ENCODE results near the gene SOX2. TPM values are rescaled to one million over a fixed set of nuclear protein-coding genes. Genes with fewer than 3 reads are reported as not detected.

The SOX2 gene
- 7.2 and 7.5 TPM in 2 replicates for polyA plus RNA-seq
- 6.6 and 9.3 TPM in 2 replicates for polyA minus RNA-seq

DNA sequence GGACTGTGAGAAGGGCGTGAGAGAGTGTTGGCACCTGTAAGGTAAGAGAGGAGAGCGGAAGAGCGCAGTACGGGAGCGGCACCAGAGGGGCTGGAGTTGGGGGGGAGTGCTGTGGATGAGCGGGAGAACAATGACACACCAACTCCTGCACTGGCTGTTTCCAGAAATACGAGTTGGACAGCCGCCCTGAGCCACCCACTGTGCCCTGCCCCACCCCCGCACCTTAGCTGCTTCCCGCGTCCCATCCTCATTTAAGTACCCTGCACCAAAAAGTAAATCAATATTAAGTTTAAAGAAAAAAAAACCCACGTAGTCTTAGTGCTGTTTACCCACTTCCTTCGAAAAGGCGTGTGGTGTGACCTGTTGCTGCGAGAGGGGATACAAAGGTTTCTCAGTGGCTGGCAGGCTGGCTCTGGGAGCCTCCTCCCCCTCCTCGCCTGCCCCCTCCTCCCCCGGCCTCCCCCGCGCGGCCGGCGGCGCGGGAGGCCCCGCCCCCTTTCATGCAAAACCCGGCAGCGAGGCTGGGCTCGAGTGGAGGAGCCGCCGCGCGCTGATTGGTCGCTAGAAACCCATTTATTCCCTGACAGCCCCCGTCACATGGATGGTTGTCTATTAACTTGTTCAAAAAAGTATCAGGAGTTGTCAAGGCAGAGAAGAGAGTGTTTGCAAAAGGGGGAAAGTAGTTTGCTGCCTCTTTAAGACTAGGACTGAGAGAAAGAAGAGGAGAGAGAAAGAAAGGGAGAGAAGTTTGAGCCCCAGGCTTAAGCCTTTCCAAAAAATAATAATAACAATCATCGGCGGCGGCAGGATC lies at the start of gene SOX2:
SOX2 (plus strand) TSS at position 601 of the 811 bp plus-strand sequence. CDS start 436 bp downstream, outside the sequence.
- H3K4me2 ChIP-seq (ENCODE audit: low read length) = no peak within 1 kb of the TSS
- H3K9me3 ChIP-seq (ENCODE audit: low read length) = no peaks in the 10 kb centered on the region
- H4K20me1 ChIP-seq (ENCODE audit: insufficient read depth) = no peaks in the 10 kb centered on the region
- no peak within 1 kb of the TSS for H2AFZ ChIP-seq (ENCODE audit: low read depth, low read length)
- no peaks in the 10 kb centered on the region for H3K9me2 ChIP-seq (ENCODE audit: insufficient read depth, low read length)
- peaks cover 3% of the 10 kb centered on the region for H3F3A ChIP-seq (ENCODE audit: insufficient read depth, low read length, poor library complexity, severe bottlenecking)
- H3K4me3 ChIP-seq (ENCODE audit: low read length) = peak within 1 kb of the TSS; percentile 64
- peak within 1 kb of the TSS; percentile 9 for H3K9ac ChIP-seq (ENCODE audit: low read length)
- no peaks in the 10 kb centered on the region for H3K36me3 ChIP-seq (ENCODE audit: insufficient read depth, low read length)
- H3K79me2 ChIP-seq (replicated peaks; ENCODE audit: insufficient read depth, low read length) = peaks cover 50% of the 10 kb centered on the region
- peaks cover 62% of the 10 kb centered on the region for H3K27me3 ChIP-seq (ENCODE audit: insufficient read depth, low read depth, low read length)
- no peak for TF ChIP-seq RAD21 (conservative IDR thresholded peaks at IDR 0.05)
- TF ChIP-seq TAF1 (IDR thresholded peaks at IDR 0.05; ENCODE audit: low read depth) = no peak
- no peak for TF ChIP-seq SMC3 (conservative IDR thresholded peaks at IDR 0.05; ENCODE audit: poor library complexity)
- no peak for TF ChIP-seq EP300 (conservative IDR thresholded peaks at IDR 0.05; ENCODE audit: poor library complexity, severe bottlenecking)
- H3K27ac ChIP-seq (ENCODE audit: low read length) = no peak within 1 kb of the TSS

DNA sequence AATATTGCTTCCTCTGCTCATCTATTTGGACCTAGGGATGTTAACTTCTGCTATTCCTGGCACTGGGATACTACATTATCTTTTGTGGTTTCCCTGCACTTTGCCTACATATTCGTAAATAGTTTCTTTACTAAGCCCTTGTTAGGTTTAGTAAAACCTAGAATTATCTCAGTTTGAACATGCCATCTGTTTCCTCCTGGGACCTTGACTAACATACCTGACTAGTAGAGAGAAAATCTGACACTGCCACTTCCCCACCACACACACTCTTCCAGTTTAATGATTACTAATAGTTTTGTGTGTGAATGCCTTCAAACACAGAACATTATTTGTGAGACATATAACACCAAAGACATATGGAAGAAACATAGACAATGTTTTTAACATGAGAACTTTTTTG lies 28.2 kb upstream of the SOX2 start:
- Histone ChIP-seq H3K4me3 (ENCODE audit: low read length) (no peak overlapping the region), H3K9me2 (ENCODE audit: insufficient read depth, low read length) (no peaks in the 10 kb centered on the region), H3K27me3 (ENCODE audit: insufficient read depth, low read depth, low read length) (no peaks in the 10 kb centered on the region), H3K36me3 (ENCODE audit: insufficient read depth, low read length) (no peaks in the 10 kb centered on the region), H3K4me2 (ENCODE audit: low read length) (no peak overlapping the region), H3F3A (ENCODE audit: insufficient read depth, low read length, poor library complexity, severe bottlenecking) (no peaks in the 10 kb centered on the region), H4K20me1 (ENCODE audit: insufficient read depth) (no peaks in the 10 kb centered on the region), H2AFZ (ENCODE audit: low read depth, low read length) (no peak overlapping the region), H3K27ac (ENCODE audit: low read length) (no peak overlapping the region), H3K79me2 (replicated peaks; ENCODE audit: insufficient read depth, low read length) (peaks cover 2% of the 10 kb centered on the region), H3K9ac (ENCODE audit: low read length) (no peak overlapping the region), H3K9me3 (ENCODE audit: low read length) (peaks cover 2% of the 10 kb centered on the region)
- TF ChIP-seq, protein P1, sequence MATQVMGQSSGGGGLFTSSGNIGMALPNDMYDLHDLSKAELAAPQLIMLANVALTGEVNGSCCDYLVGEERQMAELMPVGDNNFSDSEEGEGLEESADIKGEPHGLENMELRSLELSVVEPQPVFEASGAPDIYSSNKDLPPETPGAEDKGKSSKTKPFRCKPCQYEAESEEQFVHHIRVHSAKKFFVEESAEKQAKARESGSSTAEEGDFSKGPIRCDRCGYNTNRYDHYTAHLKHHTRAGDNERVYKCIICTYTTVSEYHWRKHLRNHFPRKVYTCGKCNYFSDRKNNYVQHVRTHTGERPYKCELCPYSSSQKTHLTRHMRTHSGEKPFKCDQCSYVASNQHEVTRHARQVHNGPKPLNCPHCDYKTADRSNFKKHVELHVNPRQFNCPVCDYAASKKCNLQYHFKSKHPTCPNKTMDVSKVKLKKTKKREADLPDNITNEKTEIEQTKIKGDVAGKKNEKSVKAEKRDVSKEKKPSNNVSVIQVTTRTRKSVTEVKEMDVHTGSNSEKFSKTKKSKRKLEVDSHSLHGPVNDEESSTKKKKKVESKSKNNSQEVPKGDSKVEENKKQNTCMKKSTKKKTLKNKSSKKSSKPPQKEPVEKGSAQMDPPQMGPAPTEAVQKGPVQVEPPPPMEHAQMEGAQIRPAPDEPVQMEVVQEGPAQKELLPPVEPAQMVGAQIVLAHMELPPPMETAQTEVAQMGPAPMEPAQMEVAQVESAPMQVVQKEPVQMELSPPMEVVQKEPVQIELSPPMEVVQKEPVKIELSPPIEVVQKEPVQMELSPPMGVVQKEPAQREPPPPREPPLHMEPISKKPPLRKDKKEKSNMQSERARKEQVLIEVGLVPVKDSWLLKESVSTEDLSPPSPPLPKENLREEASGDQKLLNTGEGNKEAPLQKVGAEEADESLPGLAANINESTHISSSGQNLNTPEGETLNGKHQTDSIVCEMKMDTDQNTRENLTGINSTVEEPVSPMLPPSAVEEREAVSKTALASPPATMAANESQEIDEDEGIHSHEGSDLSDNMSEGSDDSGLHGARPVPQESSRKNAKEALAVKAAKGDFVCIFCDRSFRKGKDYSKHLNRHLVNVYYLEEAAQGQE (IDR thresholded peaks at IDR 0.05; ENCODE audit: borderline replicate concordance) = no peak

DNA sequence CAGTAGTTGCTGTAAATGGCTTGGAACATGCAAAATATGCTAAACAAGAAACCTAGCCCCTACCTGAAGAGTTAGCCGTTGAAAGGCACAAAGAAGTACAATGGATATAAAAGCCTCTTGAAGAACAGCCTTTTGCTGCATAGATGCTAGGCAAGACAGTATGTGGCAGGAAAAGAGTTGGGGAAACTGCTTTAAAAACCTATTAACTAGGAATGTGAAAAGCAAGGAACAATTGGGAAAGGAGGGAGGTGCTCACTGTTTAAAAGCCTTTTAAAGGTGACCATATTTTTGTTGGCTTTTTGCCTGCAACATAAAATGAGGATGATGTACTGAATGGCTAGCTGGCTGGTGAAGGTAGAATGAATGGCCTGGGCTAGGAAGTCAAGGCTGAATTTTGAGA lies 24.5 kb upstream of the SOX2 start:
- Histone ChIP-seq H3K9me3 (ENCODE audit: low read length) (no peaks in the 10 kb centered on the region), H2AFZ (ENCODE audit: low read depth, low read length) (no peak overlapping the region), H3K27me3 (ENCODE audit: insufficient read depth, low read depth, low read length) (no peaks in the 10 kb centered on the region), H3K9ac (ENCODE audit: low read length) (no peak overlapping the region), H4K20me1 (ENCODE audit: insufficient read depth) (no peaks in the 10 kb centered on the region), H3K4me2 (ENCODE audit: low read length) (no peak overlapping the region), H3K36me3 (ENCODE audit: insufficient read depth, low read length) (no peaks in the 10 kb centered on the region), H3K4me3 (ENCODE audit: low read length) (no peak overlapping the region), H3K9me2 (ENCODE audit: insufficient read depth, low read length) (no peaks in the 10 kb centered on the region), H3K79me2 (replicated peaks; ENCODE audit: insufficient read depth, low read length) (no peaks in the 10 kb centered on the region), H3F3A (ENCODE audit: insufficient read depth, low read length, poor library complexity, severe bottlenecking) (no peaks in the 10 kb centered on the region), H3K27ac (ENCODE audit: low read length) (no peak overlapping the region)
- TF ChIP-seq TAF1 (IDR thresholded peaks at IDR 0.05; ENCODE audit: low read depth) (no peak), EP300 (conservative IDR thresholded peaks at IDR 0.05; ENCODE audit: poor library complexity, severe bottlenecking) (no peak)
- TF ChIP-seq, protein P1 (IDR thresholded peaks at IDR 0.05; ENCODE audit: borderline replicate concordance) = no peak
- TF ChIP-seq, protein P2, sequence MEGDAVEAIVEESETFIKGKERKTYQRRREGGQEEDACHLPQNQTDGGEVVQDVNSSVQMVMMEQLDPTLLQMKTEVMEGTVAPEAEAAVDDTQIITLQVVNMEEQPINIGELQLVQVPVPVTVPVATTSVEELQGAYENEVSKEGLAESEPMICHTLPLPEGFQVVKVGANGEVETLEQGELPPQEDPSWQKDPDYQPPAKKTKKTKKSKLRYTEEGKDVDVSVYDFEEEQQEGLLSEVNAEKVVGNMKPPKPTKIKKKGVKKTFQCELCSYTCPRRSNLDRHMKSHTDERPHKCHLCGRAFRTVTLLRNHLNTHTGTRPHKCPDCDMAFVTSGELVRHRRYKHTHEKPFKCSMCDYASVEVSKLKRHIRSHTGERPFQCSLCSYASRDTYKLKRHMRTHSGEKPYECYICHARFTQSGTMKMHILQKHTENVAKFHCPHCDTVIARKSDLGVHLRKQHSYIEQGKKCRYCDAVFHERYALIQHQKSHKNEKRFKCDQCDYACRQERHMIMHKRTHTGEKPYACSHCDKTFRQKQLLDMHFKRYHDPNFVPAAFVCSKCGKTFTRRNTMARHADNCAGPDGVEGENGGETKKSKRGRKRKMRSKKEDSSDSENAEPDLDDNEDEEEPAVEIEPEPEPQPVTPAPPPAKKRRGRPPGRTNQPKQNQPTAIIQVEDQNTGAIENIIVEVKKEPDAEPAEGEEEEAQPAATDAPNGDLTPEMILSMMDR (IDR thresholded peaks at IDR 0.05; ENCODE audit: poor library complexity, severe bottlenecking) = no peak
